Suprapubic skin (tissue), 4 donors: ENCODE data around the gene TIMP2.

ENCODE experiments used
- CTCF ChIP-seq, 2 donors: fragments of 200-600 bp in 1 of 2; fragments of 450-650 bp in 1 of 2; sonication (generic) in 1 of 2; IDR thresholded peaks; one replicate each; pipeline ENCODE4 v1.5.1; 2016 to 2019; ENCODE audit warnings: antibody characterized with exemption in 2 of 2, mild to moderate bottlenecking in 1 of 2, moderate library complexity in 1 of 2
- POLR2A ChIP-seq, 2 donors: fragments of 450-650 bp; IDR thresholded peaks; one replicate each; pipeline ENCODE4 v1.6.1; 2017; ENCODE audit warnings: antibody characterized with exemption in 2 of 2, mild to moderate bottlenecking in 2 of 2, moderate library complexity in 2 of 2
- POLR2AphosphoS5 ChIP-seq, 3 donors: sonication (generic); formaldehyde crosslinking; IDR thresholded peaks; one replicate each; pipeline ENCODE4 v1.6.1; 2017; ENCODE audit warnings: antibody characterized with exemption in 3 of 3

GRCh38 chr17:78839235-78839761 is 85.9 kb downstream of the TIMP2 start:
- no peak for TF ChIP-seq CTCF (IDR thresholded peaks at IDR 0.05)
- TF ChIP-seq POLR2AphosphoS5 (IDR thresholded peaks at IDR 0.05) = no peak
- no peak for TF ChIP-seq POLR2A (IDR thresholded peaks at IDR 0.05)
